GOT3 (cell line): Measurements from ENCODE around the gene ADRA2B.

ENCODE experiments used
- DNase-seq: peaks from one replicate; lab custom pipeline; 2025; ENCODE audit warnings: mixed read lengths; lab: John Stamatoyannopoulos, UW

The ADRA2B gene

DNA sequence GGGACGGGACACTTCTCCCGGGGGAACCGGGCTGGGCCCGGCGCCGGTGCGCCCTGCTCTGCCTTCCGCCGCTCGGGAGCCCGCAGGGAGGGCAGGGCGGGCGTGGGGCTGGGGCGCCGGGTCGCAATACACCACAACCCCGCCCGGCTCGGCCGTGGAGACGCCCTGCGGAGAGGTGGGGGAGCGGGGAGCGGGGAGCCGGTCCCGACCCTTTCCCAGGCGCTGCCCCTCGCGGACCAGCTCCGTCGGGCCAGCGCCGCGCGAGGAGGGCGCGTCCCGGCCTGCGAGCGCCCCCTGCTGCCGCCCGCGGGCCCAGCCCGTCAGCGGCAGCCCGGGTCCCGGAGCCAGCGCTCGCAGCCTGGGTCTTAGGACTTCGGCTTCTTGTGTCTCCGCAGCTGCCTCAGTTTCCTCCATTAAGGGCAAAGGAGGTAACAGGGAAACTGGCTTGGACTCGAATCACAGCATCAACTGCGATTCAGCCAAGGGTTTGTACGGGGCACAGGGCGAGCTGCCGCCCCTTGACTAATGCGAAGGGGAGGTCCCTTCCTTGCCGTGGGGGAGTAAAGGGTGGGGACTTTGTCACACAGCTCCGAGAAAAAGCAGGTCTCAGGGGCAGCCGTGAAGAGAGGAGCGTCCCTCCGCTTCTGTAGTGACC, 635 bp upstream of the ADRA2B start:
- DNase-seq: no peak

- no peak for DNase-seq
Observed at GRCh38 chr2:96115631-96116423, 544 bp downstream of the ADRA2B start.

DNA sequence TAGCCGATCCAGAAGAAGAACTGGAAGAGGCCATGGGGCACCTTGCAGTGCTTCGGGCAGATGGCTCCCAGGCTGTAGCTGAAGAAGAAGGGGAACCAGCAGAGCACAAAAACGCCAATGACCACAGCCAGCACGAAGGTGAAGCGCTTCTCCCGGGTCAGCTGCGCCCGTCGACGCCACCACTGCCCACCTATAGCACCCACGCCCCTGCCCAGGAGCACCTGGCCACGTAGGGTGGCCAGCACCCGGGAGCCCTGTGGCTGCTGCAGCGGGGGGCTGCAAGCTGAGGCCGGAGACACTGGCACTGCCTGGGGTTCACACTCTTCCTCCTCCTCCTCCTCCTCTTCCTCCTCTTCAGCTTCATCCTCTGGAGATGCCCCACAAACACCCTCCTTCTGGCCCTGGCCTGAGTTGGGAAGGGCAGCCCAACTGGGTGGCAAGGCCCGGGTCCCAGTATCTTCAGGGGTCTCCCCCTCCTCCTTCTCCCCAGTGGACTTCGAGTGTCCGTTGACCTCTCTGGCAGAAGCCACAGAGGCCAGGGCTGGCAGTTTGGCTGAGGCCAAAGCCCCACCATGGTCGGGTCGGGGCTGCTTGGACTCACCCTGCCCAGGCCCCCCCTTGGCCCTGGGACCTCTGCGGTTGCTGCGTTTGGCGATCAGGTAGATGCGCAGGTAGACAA, 1.3 kb downstream of the ADRA2B start:
- no peak for DNase-seq

DNA sequence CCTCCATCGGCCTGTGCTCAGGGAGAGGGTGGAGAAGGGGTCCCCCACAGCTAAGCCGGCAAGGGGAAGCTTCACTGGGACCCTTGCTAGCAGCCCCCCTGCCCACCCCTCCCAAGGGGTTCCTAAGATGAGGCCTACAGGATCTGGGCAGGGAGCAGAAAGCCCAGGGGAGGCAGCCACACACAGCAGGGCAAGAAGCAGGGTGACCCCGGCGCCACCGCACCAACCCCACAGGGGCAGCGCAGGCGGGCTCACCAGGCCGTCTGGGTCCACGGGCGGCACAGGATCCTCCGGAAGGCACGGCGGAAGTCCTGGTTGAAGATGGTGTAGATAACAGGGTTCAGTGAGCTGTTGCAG, 1.8 kb downstream of the ADRA2B start:
- no peak for DNase-seq

- DNase-seq: no peak
Observed at GRCh38 chr2:96113951-96114350, 2.4 kb downstream of the ADRA2B start.

GRCh38 chr2:96113367-96113677, 3.0 kb downstream of the ADRA2B start:
- DNase-seq: no peak

DNA sequence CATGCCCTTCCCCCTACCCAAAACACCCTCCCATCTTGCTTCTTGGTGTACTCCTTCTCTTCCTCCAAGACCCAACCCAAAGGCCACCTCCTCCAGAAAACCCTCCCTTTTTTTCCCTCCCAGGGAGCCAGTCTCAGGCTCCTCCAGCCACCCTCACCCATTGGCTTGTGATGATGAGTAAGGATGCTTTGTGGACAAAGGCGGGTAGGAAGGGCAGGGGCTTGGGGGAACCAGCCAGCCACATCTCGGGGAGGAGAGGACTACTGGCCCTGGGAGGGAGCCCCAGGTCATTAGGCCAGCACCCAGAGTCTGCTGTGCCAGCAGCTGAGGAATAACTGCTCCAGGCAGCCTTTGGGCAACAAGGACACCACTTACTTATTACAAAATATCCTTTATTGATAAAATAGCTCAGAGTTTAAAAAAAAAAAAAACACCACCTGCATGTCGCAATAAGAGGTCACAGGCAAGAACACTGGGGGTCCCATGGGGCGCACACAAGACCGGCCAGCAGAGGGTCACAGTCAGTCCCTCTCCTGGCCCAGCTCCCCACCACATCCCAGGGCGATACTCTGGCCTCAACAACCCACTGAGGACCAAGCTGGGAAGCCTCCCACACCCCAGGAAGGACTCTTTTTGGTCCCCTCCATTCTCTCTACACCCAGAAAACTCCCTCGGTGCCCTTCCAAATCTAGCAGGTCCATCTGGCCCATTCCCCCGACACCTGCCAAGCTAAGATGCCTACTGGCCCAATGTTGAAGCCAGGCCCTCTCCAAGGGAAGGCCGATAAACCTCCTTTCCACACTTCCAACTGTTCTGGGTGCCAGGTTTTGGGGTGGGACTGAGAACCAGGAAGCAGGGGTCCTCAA, 3.6 kb downstream of the ADRA2B start:
- no peak for DNase-seq

GRCh38 chr2:96111823-96112500, 4.4 kb downstream of the ADRA2B start:
- no peak for DNase-seq

GRCh38 chr2:96111257-96111640, 5.1 kb downstream of the ADRA2B start:
- DNase-seq: no peak

DNA sequence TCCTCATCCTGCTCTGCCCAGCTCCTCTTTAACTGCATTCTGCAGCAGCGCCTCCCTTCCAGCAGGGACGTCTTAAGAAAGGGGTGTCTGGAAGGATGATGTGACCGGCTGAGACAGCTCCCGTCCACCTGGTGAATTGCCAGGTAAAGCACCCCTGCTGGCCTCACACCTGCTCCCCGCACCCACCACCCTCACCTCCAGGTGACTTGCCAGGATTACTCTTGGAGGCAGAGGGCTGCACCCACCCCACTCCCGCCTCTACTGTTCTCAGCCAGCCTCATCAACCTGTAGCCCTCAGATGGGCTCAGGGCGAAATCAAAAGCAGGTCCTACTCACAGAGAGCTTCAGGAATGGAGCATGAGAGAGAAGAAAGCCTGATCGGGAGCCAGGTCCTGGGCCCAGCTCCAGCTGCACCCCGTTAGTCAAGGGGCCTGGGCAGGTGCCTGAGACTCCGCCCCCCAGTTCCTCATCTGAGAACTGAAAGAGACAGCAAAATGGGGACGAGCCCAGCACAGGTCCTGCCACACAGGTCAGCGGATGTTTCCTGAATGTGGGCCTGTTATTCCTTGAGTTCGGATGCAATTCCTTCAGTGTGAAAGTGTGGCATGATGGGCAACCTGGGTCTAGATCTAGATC, 5.6 kb downstream of the ADRA2B start:
- DNase-seq: no peak

GRCh38 chr2:96109931-96110511, 6.3 kb downstream of the ADRA2B start:
- no peak for DNase-seq

- DNase-seq: no peak
Observed at GRCh38 chr2:96109361-96109680, 7.0 kb downstream of the ADRA2B start.

GRCh38 chr2:96108541-96109360, 7.6 kb downstream of the ADRA2B start:
- no peak for DNase-seq

DNA sequence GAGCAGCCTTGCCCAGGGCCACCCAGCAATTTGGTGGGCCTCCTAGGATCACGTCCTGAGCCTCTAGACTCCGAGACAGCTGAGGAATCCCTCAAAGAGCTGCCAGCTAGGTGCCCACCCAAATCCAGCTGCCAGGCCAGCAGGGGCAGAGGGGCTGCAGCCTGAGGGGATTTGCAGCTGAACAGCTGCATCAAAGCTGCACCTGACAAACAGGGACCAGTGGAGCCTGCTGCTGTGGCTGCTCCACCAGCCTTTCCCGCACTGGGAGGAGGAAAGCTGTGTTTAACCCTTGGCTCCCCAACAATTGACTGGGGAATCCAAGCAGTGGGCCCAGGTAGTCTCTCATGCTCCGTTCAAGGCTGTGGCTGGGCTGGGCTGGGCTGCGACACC, 8.2 kb downstream of the ADRA2B start:
- DNase-seq: no peak

DNA sequence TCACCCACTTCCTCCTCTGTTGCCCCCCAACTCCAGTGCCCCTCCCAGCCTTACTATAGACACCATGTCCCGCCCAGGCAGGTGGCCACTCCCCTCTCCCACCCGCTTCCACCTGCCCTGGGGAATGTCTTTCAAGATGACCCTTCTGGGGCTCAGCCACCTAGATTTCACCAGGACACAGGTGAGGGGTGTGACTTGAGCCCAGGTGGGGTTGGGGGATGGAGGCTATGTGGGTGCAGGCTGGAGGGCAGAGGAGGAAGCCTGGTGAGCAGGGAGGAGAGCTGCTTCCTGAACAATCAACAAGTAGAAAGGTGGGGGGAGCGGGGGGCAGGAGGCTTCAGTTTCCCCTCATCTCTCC, 8.7 kb downstream of the ADRA2B start:
- no peak for DNase-seq

DNA sequence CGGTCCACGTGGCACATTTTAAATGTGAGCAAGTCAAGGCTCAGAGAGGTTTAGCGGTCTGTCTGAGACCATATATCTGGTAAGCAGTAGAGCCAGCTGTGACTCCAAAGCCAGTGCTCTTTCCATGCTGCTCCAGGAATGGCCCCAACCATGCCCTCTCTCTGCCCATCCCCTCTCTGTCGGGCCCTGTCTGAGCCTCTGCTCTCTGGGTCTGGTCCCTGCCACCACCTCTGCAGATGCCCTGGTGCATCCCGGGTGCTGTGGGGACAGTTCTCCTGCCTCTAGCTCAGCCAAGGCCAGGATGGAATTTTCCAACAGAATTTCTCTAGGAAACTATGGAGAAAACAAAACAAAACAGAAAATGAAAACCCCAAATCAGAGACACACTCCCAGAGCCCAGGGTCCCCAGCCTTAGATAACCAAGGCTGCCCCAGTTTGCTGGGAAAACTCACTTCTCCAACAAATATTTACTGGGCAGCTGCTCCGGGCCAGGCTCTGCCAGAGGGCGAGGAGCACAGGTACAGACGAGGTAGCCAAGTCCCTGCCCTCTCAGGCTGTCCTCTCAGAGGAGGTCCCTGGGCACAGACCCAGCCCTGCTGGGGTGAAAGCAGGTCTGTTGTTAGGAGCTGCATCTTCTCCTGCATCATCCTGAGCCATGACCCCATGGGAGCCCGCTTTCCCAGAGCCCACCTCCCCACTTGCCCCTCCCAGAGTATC, 9.2 kb downstream of the ADRA2B start:
- no peak for DNase-seq

- DNase-seq: no peak
Observed at GRCh38 chr2:96105994-96106715, 10.2 kb downstream of the ADRA2B start.

GRCh38 chr2:96105152-96105915, 11.0 kb downstream of the ADRA2B start:
- DNase-seq: no peak
